WTC11 (cell line): ENCODE results near the gene OBSL1. TPM values are rescaled to one million over a fixed set of nuclear protein-coding genes. Genes with fewer than 3 reads are reported as not detected.

Experiments used
- ATF1 ChIP-seq: sonication (generic); formaldehyde crosslinking; IDR thresholded peaks from 2 replicates; pipeline ENCODE4 v1.8.1; 2023; ENCODE audit warnings: mild to moderate bottlenecking, moderate library complexity, missing genetic modification reagents
- CREM ChIP-seq: sonication (generic); formaldehyde crosslinking; IDR thresholded peaks from 2 replicates; pipeline ENCODE4 v1.8.1; 2022; ENCODE audit warnings: mild to moderate bottlenecking, missing genetic modification reagents, moderate library complexity
- ESRRA ChIP-seq: sonication (generic); formaldehyde crosslinking; IDR thresholded peaks from 2 replicates; pipeline ENCODE4 v1.8.1; 2022; ENCODE audit warnings: mild to moderate bottlenecking, missing genetic modification reagents, borderline replicate concordance
- ETV6 ChIP-seq: sonication (generic); formaldehyde crosslinking; IDR thresholded peaks from 2 replicates; pipeline ENCODE4 v1.8.1; 2022; ENCODE audit warnings: mild to moderate bottlenecking, missing genetic modification reagents
- GABPB1 ChIP-seq: sonication (generic); formaldehyde crosslinking; IDR thresholded peaks from 2 replicates; pipeline ENCODE4 v1.8.1; 2023; ENCODE audit warnings: mild to moderate bottlenecking, missing genetic modification reagents
- HMGXB4 ChIP-seq: sonication (generic); formaldehyde crosslinking; IDR thresholded peaks from 2 replicates; pipeline ENCODE4 v1.8.1; 2023; ENCODE audit warnings: mild to moderate bottlenecking, moderate library complexity, missing genetic modification reagents
- MLX ChIP-seq: sonication (generic); formaldehyde crosslinking; IDR thresholded peaks from 2 replicates; pipeline ENCODE4 v1.8.1; 2023; ENCODE audit warnings: mild to moderate bottlenecking, missing genetic modification reagents, moderate library complexity
- NFATC4 ChIP-seq: fragments of 250-450 bp; sonication (Bioruptor Pico); IDR thresholded peaks from 2 replicates; pipeline ENCODE4 v1.9.0; 2021; ENCODE audit warnings: mild to moderate bottlenecking
- NFE2L1 ChIP-seq: sonication (generic); formaldehyde crosslinking; IDR thresholded peaks from 2 replicates; pipeline ENCODE4 v1.8.1; 2023; ENCODE audit warnings: missing genetic modification reagents
- NFYB ChIP-seq: sonication (generic); formaldehyde crosslinking; conservative IDR thresholded peaks from 2 replicates; pipeline ENCODE4 v1.8.0; 2022; ENCODE audit warnings: low read depth, missing genetic modification reagents
- PRRX2 ChIP-seq: fragments of 250-450 bp; sonication (Bioruptor Pico); IDR thresholded peaks from 2 replicates; pipeline ENCODE4 v1.8.0; 2021; ENCODE audit warnings: mild to moderate bottlenecking
- RELA ChIP-seq: sonication (generic); formaldehyde crosslinking; IDR thresholded peaks from 2 replicates; pipeline ENCODE4 v1.8.1; 2022; ENCODE audit warnings: missing genetic modification reagents, mild to moderate bottlenecking, borderline replicate concordance
- RORB ChIP-seq: fragments of 250-450 bp; sonication (Bioruptor Pico); IDR thresholded peaks from 2 replicates; pipeline ENCODE4 v1.9.0; 2021; ENCODE audit warnings: mild to moderate bottlenecking
- SMAD3 ChIP-seq: sonication (generic); formaldehyde crosslinking; IDR thresholded peaks from 2 replicates; pipeline ENCODE4 v1.8.0; 2022; ENCODE audit warnings: missing genetic modification reagents, mild to moderate bottlenecking, borderline replicate concordance
- SOX15 ChIP-seq: fragments of 250-450 bp; sonication (Bioruptor Pico); IDR thresholded peaks from 2 replicates; pipeline ENCODE4 v1.9.0; 2021; ENCODE audit warnings: mild to moderate bottlenecking
- SP1 ChIP-seq: sonication (generic); formaldehyde crosslinking; conservative IDR thresholded peaks from 2 replicates; pipeline ENCODE4 v1.8.1; 2022; ENCODE audit warnings: missing genetic modification reagents
- TCF7 ChIP-seq: sonication (generic); formaldehyde crosslinking; IDR thresholded peaks from 2 replicates; pipeline ENCODE4 v1.8.0; 2022; ENCODE audit warnings: mild to moderate bottlenecking, low read depth, missing genetic modification reagents, moderate library complexity
- USF2 ChIP-seq: sonication (generic); formaldehyde crosslinking; IDR thresholded peaks from 2 replicates; pipeline ENCODE4 v1.8.1; 2023; ENCODE audit warnings: mild to moderate bottlenecking, missing genetic modification reagents, moderate library complexity
- ZBTB21 ChIP-seq: sonication (generic); formaldehyde crosslinking; IDR thresholded peaks from 2 replicates; pipeline ENCODE4 v1.8.1; 2023; ENCODE audit warnings: mild to moderate bottlenecking, missing genetic modification reagents, borderline replicate concordance
- ZNF219 ChIP-seq: sonication (generic); formaldehyde crosslinking; IDR thresholded peaks from 2 replicates; pipeline ENCODE4 v1.8.0; 2023; ENCODE audit warnings: missing genetic modification reagents, mild to moderate bottlenecking, borderline replicate concordance
- ZNF317 ChIP-seq: sonication (generic); formaldehyde crosslinking; IDR thresholded peaks from 2 replicates; pipeline ENCODE4 v1.8.1; 2023; ENCODE audit warnings: low read depth, mild to moderate bottlenecking, moderate library complexity, missing genetic modification reagents, borderline replicate concordance
- ZNF396 ChIP-seq: fragments of 250-450 bp; sonication (Bioruptor Pico); IDR thresholded peaks from 2 replicates; pipeline ENCODE4 v1.8.0; 2021; ENCODE audit warnings: mild to moderate bottlenecking, moderate library complexity, borderline replicate concordance
- ZNF425 ChIP-seq: fragments of 250-450 bp; sonication (Bioruptor Pico); conservative IDR thresholded peaks from 2 replicates; pipeline ENCODE4 v1.9.0; 2021; ENCODE audit warnings: mild to moderate bottlenecking
- ZNF512 ChIP-seq: sonication (generic); formaldehyde crosslinking; IDR thresholded peaks from 2 replicates; pipeline ENCODE4 v1.8.1; 2022; ENCODE audit warnings: missing genetic modification reagents, borderline replicate concordance
- ZSCAN18 ChIP-seq: fragments of 250-450 bp; sonication (Bioruptor Pico); IDR thresholded peaks from 2 replicates; pipeline ENCODE4 v2.1.2; 2022; ENCODE audit warnings: mild to moderate bottlenecking, moderate library complexity
- total RNA-seq: library from RNA; stranded (reverse); gene quantifications from 3 replicates; pipeline ENCODE4 v1.2.3, GENCODE V29; 2021
- TF ChIP-seq, protein P1 (sequence below): sonication (generic); formaldehyde crosslinking; IDR thresholded peaks from 2 replicates; pipeline ENCODE4 v1.8.0; 2022; ENCODE audit warnings: mild to moderate bottlenecking, missing genetic modification reagents
- TF ChIP-seq, protein P2 (sequence below): sonication (generic); formaldehyde crosslinking; IDR thresholded peaks from 2 replicates; pipeline ENCODE4 v1.8.1; 2023; ENCODE audit warnings: mild to moderate bottlenecking, missing genetic modification reagents
- TF ChIP-seq, protein P3 (sequence below): sonication (generic); formaldehyde crosslinking; IDR thresholded peaks from 2 replicates; pipeline ENCODE4 v1.8.0; 2023; ENCODE audit warnings: missing genetic modification reagents

OBSL1 gene
- total RNA-seq, 1 experiment from 2014 or later: 159 TPM

GRCh38 chr2:219570194-219570923, 980 bp downstream of the OBSL1 start (continued):
- peak; percentile 68 for TF ChIP-seq HMGXB4 (CRISPR knock-in tag)
- no peak for TF ChIP-seq ZNF425 (CRISPR knock-in tag)
- TF ChIP-seq, protein P1, sequence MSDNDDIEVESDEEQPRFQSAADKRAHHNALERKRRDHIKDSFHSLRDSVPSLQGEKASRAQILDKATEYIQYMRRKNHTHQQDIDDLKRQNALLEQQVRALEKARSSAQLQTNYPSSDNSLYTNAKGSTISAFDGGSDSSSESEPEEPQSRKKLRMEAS (CRISPR knock-in tag): peak; percentile 90
- TF ChIP-seq NFE2L1 (CRISPR knock-in tag): peak; percentile 55; the same call in 1 of the 2 replicates
- TF ChIP-seq ZSCAN18 (CRISPR knock-in tag): no peak
- no peak for TF ChIP-seq NFATC4 (CRISPR knock-in tag)
- TF ChIP-seq, protein P2, sequence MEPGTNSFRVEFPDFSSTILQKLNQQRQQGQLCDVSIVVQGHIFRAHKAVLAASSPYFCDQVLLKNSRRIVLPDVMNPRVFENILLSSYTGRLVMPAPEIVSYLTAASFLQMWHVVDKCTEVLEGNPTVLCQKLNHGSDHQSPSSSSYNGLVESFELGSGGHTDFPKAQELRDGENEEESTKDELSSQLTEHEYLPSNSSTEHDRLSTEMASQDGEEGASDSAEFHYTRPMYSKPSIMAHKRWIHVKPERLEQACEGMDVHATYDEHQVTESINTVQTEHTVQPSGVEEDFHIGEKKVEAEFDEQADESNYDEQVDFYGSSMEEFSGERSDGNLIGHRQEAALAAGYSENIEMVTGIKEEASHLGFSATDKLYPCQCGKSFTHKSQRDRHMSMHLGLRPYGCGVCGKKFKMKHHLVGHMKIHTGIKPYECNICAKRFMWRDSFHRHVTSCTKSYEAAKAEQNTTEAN (CRISPR knock-in tag): peak; percentile 37; the same call in 1 of the 2 replicates
- 0 out of 2 replicates have a peak, but pooled peaks have one; percentile 50 for TF ChIP-seq CREM (CRISPR knock-in tag)
- TF ChIP-seq, protein P3, sequence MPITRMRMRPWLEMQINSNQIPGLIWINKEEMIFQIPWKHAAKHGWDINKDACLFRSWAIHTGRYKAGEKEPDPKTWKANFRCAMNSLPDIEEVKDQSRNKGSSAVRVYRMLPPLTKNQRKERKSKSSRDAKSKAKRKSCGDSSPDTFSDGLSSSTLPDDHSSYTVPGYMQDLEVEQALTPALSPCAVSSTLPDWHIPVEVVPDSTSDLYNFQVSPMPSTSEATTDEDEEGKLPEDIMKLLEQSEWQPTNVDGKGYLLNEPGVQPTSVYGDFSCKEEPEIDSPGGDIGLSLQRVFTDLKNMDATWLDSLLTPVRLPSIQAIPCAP (CRISPR knock-in tag): peak; percentile 68
- TF ChIP-seq SMAD3 (CRISPR knock-in tag): no peak
- TF ChIP-seq TCF7: peak; percentile 83; the same call in 1 of the 2 replicates
- peak; percentile 54; the same call in 1 of the 2 replicates for TF ChIP-seq ZBTB21 (CRISPR knock-in tag)
- TF ChIP-seq ATF1 (CRISPR knock-in tag): no peak
- TF ChIP-seq ZNF396 (CRISPR knock-in tag): no peak
- no peak for TF ChIP-seq ETV6
- TF ChIP-seq MLX (CRISPR knock-in tag): 0 out of 2 replicates have a peak, but pooled peaks have one; percentile 63
- TF ChIP-seq RELA (CRISPR knock-in tag): no peak
- TF ChIP-seq SOX15 (CRISPR knock-in tag): no peak
- TF ChIP-seq ZNF219 (CRISPR knock-in tag): no peak
- TF ChIP-seq ZNF512: no peak
- 0 out of 2 replicates have a peak, but pooled peaks have one; percentile 52 for TF ChIP-seq SP1
- TF ChIP-seq USF2 (CRISPR knock-in tag): peak; percentile 8
- TF ChIP-seq RORB (CRISPR knock-in tag): no peak
- no peak for TF ChIP-seq NFYB (CRISPR knock-in tag)
- no peak for TF ChIP-seq ZNF317
- TF ChIP-seq PRRX2 (CRISPR knock-in tag): no peak
- no peak for TF ChIP-seq GABPB1 (CRISPR knock-in tag)
- TF ChIP-seq ESRRA (CRISPR knock-in tag): 0 out of 2 replicates have a peak, but pooled peaks have one; percentile 34
